H1 (cell line): ENCODE results near the gene IRF3. TPM values are rescaled to one million over a fixed set of nuclear protein-coding genes. Genes with fewer than 3 reads are reported as not detected.

Experiments
- CTCF ChIA-PET: fragments of 300-600 bp; sonication (Branson Sonifier 250); formaldehyde crosslinking; loops from one replicate; lab custom pipeline; 2021; ENCODE audit not compliant: partially characterized antibody; lab: Charles Lee
- POLR2A ChIA-PET: fragments of 300-600 bp; sonication (Branson Sonifier 250); formaldehyde crosslinking; loops from one replicate; lab custom pipeline; 2021; ENCODE audit warnings: inconsistent platforms; ENCODE audit not compliant: partially characterized antibody; lab: Charles Lee
- DNase-seq, 2 experiments: peaks; one replicate each; pipeline versions ENCODE4 v3.0.0 to v3.0.0-alpha.2; 2010 to 2022; ENCODE audit warnings: low spot score in 2 of 2, low read depth in 1 of 2, mixed read lengths in 1 of 2
- FAIRE-seq: peaks from 2 replicates; lab custom pipeline; 2011; peaks lifted over from hg19 to GRCh38; lab: Jason Lieb, UNC
- H2AFZ ChIP-seq: 2 replicates; pipeline ENCODE4 v1.8.1; 2012; ENCODE audit warnings: low read length, inconsistent platforms
- H2AK5ac ChIP-seq: 2 replicates; pipeline ENCODE4 v1.6.1; 2013; ENCODE audit warnings: low read depth, low read length
- H2BK120ac ChIP-seq: replicated peaks from 2 replicates; pipeline ENCODE3; 2013; ENCODE audit warnings: low read depth, low read length, inconsistent platforms
- H2BK12ac ChIP-seq: 2 replicates; pipeline ENCODE4 v1.6.1; 2013; ENCODE audit warnings: low read depth, low read length
- H2BK15ac ChIP-seq: 2 replicates; pipeline ENCODE4 v1.6.1; 2013; ENCODE audit warnings: low read length
- H2BK20ac ChIP-seq: 2 replicates; pipeline ENCODE4 v1.6.1; 2013; ENCODE audit warnings: low read length
- H2BK5ac ChIP-seq: 2 replicates; pipeline ENCODE4 v1.6.1; 2013; ENCODE audit warnings: low read depth, low read length
- H3K14ac ChIP-seq: 2 replicates; pipeline ENCODE4 v1.6.1; 2013; ENCODE audit warnings: inconsistent platforms; ENCODE audit not compliant: insufficient read length
- H3K18ac ChIP-seq: 2 replicates; pipeline ENCODE4 v1.6.1; 2013; ENCODE audit warnings: low read length; ENCODE audit errors: extremely low read depth
- H3K23ac ChIP-seq: 2 replicates; pipeline ENCODE4 v1.6.1; 2013; ENCODE audit warnings: inconsistent platforms; ENCODE audit not compliant: insufficient read length
- H3K23me2 ChIP-seq: 2 replicates; pipeline ENCODE4 v1.6.1; 2013; ENCODE audit warnings: low read depth, low read length
- H3K27ac ChIP-seq: 2 replicates; pipeline ENCODE4 v1.6.1; 2011; ENCODE audit warnings: low read depth, low read length, inconsistent platforms
- H3K27me3 ChIP-seq, 4 experiments: replicated peaks in 1 of 4; 1 replicate in 1 of 4; 2 replicates in 3 of 4; pipeline versions ENCODE4 v1.6.1 to v1.8.1; 2011 to 2013; ENCODE audit warnings: low read length in 3 of 4, mild to moderate bottlenecking in 3 of 4, inconsistent platforms in 2 of 4, mixed read lengths in 2 of 4, moderate library complexity in 1 of 4; ENCODE audit not compliant: control insufficient read depth in 3 of 4, insufficient read depth in 3 of 4; ENCODE audit errors: extremely low read depth in 1 of 4
- H3K36me3 ChIP-seq, 4 experiments: 2 replicates each; pipeline versions ENCODE4 v1.6.1 to v1.8.1; 2011 to 2013; ENCODE audit warnings: mild to moderate bottlenecking in 4 of 4, low read length in 3 of 4, moderate library complexity in 2 of 4, control low read depth in 1 of 4, inconsistent platforms in 1 of 4; ENCODE audit not compliant: insufficient read depth in 4 of 4, control insufficient read depth in 2 of 4
- H3K4ac ChIP-seq: replicated peaks from 2 replicates; pipeline ENCODE3; 2013; ENCODE audit warnings: low read length, low read depth, mixed read lengths, inconsistent platforms; ENCODE audit not compliant: insufficient read length
- H3K4me1 ChIP-seq, 4 experiments: replicated peaks in 1 of 4; 1 replicate in 1 of 4; 2 replicates in 3 of 4; pipeline versions ENCODE4 v1.6.1 to v1.8.1; 2011 to 2013; ENCODE audit warnings: low read length in 3 of 4, inconsistent platforms in 2 of 4, mixed read lengths in 1 of 4; ENCODE audit not compliant: insufficient read depth in 4 of 4, control insufficient read depth in 3 of 4
- H3K4me2 ChIP-seq, 2 experiments: 2 replicates each; pipeline versions ENCODE4 v1.6.1 to v1.8.1; 2011 to 2013; ENCODE audit warnings: low read depth in 2 of 2, low read length in 2 of 2, control low read depth in 1 of 2, inconsistent platforms in 1 of 2, mild to moderate bottlenecking in 1 of 2; ENCODE audit not compliant: insufficient read depth in 1 of 2
- H3K4me3 ChIP-seq, 4 experiments: fragments of 200-600, 300-600 bp in 1 of 4; sonication (generic), shearing (Covaris generic), sonication (Bioruptor Twin) in 1 of 4; 2 replicates each; pipeline versions ENCODE4 v1.5.1 to v1.8.1; 2011 to 2016; ENCODE audit warnings: low read length in 4 of 4, low read depth in 3 of 4, control low read depth in 2 of 4, inconsistent platforms in 2 of 4, mild to moderate bottlenecking in 2 of 4, mixed read lengths in 1 of 4, moderate library complexity in 1 of 4; ENCODE audit not compliant: insufficient read depth in 2 of 4; ENCODE audit errors: extremely low read depth in 1 of 4
- H3K56ac ChIP-seq: replicated peaks from 2 replicates; pipeline ENCODE3; 2013; ENCODE audit warnings: low read depth, mild to moderate bottlenecking, mixed read lengths, low read length, inconsistent platforms; ENCODE audit not compliant: insufficient read length
- H3K79me1 ChIP-seq: 2 replicates; pipeline ENCODE4 v1.6.1; 2013; ENCODE audit warnings: low read depth, low read length, control low read depth
- H3K79me2 ChIP-seq, 2 experiments: 2 replicates each; pipeline versions ENCODE4 v1.6.1 to v1.8.1; 2012 to 2013; ENCODE audit warnings: low read length in 2 of 2, mild to moderate bottlenecking in 2 of 2, inconsistent platforms in 1 of 2; ENCODE audit not compliant: insufficient read depth in 2 of 2, control insufficient read depth in 1 of 2
- H3K9ac ChIP-seq, 4 experiments: replicated peaks in 1 of 4; 1 replicate in 1 of 4; 2 replicates in 3 of 4; pipeline versions ENCODE4 v1.6.1 to v1.8.1; 2011 to 2013; ENCODE audit warnings: low read depth in 3 of 4, low read length in 3 of 4, control low read depth in 2 of 4, mild to moderate bottlenecking in 2 of 4, moderate library complexity in 2 of 4, inconsistent platforms in 1 of 4; ENCODE audit errors: extremely low read depth in 1 of 4
- H3K9me3 ChIP-seq, 2 experiments: 2 replicates each; pipeline versions ENCODE4 v1.6.1 to v1.8.1; 2012 to 2013; ENCODE audit warnings: mild to moderate bottlenecking in 2 of 2, moderate library complexity in 2 of 2, control low read depth in 1 of 2, inconsistent platforms in 1 of 2, low read depth in 1 of 2, low read length in 1 of 2, mixed read lengths in 1 of 2; ENCODE audit not compliant: insufficient read depth in 2 of 2
- H4K20me1 ChIP-seq, 2 experiments: replicated peaks in 1 of 2; 2 replicates each; pipeline versions ENCODE3 to v1.8.1; 2011 to 2013; ENCODE audit warnings: inconsistent platforms in 2 of 2, low read length in 2 of 2, mild to moderate bottlenecking in 1 of 2; ENCODE audit not compliant: insufficient read depth in 2 of 2, control insufficient read depth in 1 of 2
- H4K5ac ChIP-seq: 2 replicates; pipeline ENCODE4 v1.6.1; 2013; ENCODE audit warnings: low read length, low read depth, mixed read lengths, inconsistent platforms; ENCODE audit not compliant: insufficient read length
- H4K8ac ChIP-seq: 2 replicates; pipeline ENCODE4 v1.8.0; 2013; ENCODE audit warnings: mild to moderate bottlenecking, moderate library complexity, low read length, inconsistent platforms; ENCODE audit not compliant: insufficient read depth; ENCODE audit errors: extremely low read depth
- H4K91ac ChIP-seq: replicated peaks from 2 replicates; pipeline ENCODE3; 2013; ENCODE audit warnings: low read length, mixed read lengths, inconsistent platforms; ENCODE audit not compliant: insufficient read length
- BCL11A ChIP-seq, 2 experiments: IDR thresholded peaks; one replicate each; pipeline ENCODE4 v1.6.1; 2011; ENCODE audit warnings: low read depth in 2 of 2, low read length in 2 of 2, mild to moderate bottlenecking in 2 of 2
- CBX8 ChIP-seq: fragments of 300-800, 300-1000 bp; sonication (generic); IDR thresholded peaks from 2 replicates; pipeline ENCODE4 v1.7.1; 2016; ENCODE audit warnings: low read depth, low read length, borderline replicate concordance
- CEBPB ChIP-seq: IDR thresholded peaks from 2 replicates; pipeline ENCODE4 v1.6.1; 2012; ENCODE audit warnings: low read depth, low read length
- CTBP2 ChIP-seq: IDR thresholded peaks from 2 replicates; pipeline ENCODE4 v1.7.0; 2011; ENCODE audit warnings: borderline replicate concordance, mild to moderate bottlenecking, moderate library complexity, mixed read lengths, low read length; ENCODE audit not compliant: insufficient read depth, insufficient read length
- EP300 ChIP-seq, 2 experiments: IDR thresholded peaks; 1 replicate in 1 of 2; 2 replicates in 1 of 2; pipeline ENCODE4 v1.6.1; 2011 to 2012; ENCODE audit warnings: low read depth in 2 of 2, low read length in 2 of 2, mild to moderate bottlenecking in 2 of 2, borderline replicate concordance in 1 of 2, inconsistent platforms in 1 of 2, moderate library complexity in 1 of 2
- GTF2F1 ChIP-seq: IDR thresholded peaks from 2 replicates; pipeline ENCODE4 v1.6.1; 2012; ENCODE audit warnings: low read depth, low read length, improper control_type of control experiment, borderline replicate concordance
- POU5F1 ChIP-seq: IDR thresholded peaks from 2 replicates; pipeline ENCODE4 v1.6.1; 2011; ENCODE audit warnings: low read depth, mild to moderate bottlenecking, low read length, moderate library complexity
- RFX5 ChIP-seq: IDR thresholded peaks from 2 replicates; pipeline ENCODE4 v1.6.1; 2011; ENCODE audit warnings: low read depth, low read length, improper control_type of control experiment, borderline replicate concordance
- RNF2 ChIP-seq: fragments of 200-900, 300-1000 bp; sonication (generic); IDR thresholded peaks from 2 replicates; pipeline ENCODE4 v1.7.1; 2016; ENCODE audit warnings: borderline replicate concordance, low read depth, mild to moderate bottlenecking, antibody characterized with exemption, low read length; ENCODE audit not compliant: poor library complexity, severe bottlenecking; ENCODE audit errors: missing control alignments
- SRF ChIP-seq: IDR thresholded peaks from 2 replicates; pipeline ENCODE4 v1.6.1; 2011; ENCODE audit warnings: mild to moderate bottlenecking, low read depth, low read length, moderate library complexity
- WGBS, 2 experiments: shearing (Covaris generic) in 1 of 2; methylation state at CpG; one replicate each; pipeline versions ENCODE4 v1.1.6 to v1.1.7; 2013 to 2015; ENCODE audit warnings: low lambda C conversion rate in 2 of 2, mixed read lengths in 2 of 2, inconsistent platforms in 1 of 2, low coverage in 1 of 2, missing lambda C conversion rate in 1 of 2; ENCODE audit not compliant: insufficient replicate concordance in 2 of 2, insufficient coverage in 1 of 2, insufficient read length in 1 of 2; ENCODE audit errors: extremely low coverage in 1 of 2, missing lambda C conversion rate in 1 of 2; 5-methylcytosine and 5-hydroxymethylcytosine counted together
- polyA plus RNA-seq, 7 experiments: library from polyadenylated mRNA; depleted of rRNA in 3 of 7; stranded (reverse) in 5 of 7; unstranded in 2 of 7; fragments of >200 nt in 5 of 7; fragments of 200-250 nt in 2 of 7; gene quantifications; 1 replicate in 5 of 7; 2 replicates in 1 of 7; 4 replicates in 1 of 7; pipeline versions ENCODE4 v1.2.1 to v1.2.3, GENCODE V29; 2011 to 2013; ENCODE audit warnings: missing spikeins in 2 of 7, mixed read lengths in 2 of 7
- total RNA-seq: library from RNA; stranded (reverse); fragmentation: NEBNext Ultra II Directional; extraction: Animal tissue kit (Norgen Biotek cat#: 25700); gene quantifications from 2 replicates; pipeline ENCODE4 v1.2.1, GENCODE V29; 2021
- TF ChIP-seq, protein P1 (sequence below): IDR thresholded peaks from 2 replicates; pipeline ENCODE4 v1.6.1; 2012; ENCODE audit warnings: inconsistent platforms

IRF3 gene
- total and polyA plus RNA-seq, 2 of the 8 experiments (the other 6 are each of a cell fraction or from before 2014, with no cell fraction given) = 103 to 114 TPM

DNA sequence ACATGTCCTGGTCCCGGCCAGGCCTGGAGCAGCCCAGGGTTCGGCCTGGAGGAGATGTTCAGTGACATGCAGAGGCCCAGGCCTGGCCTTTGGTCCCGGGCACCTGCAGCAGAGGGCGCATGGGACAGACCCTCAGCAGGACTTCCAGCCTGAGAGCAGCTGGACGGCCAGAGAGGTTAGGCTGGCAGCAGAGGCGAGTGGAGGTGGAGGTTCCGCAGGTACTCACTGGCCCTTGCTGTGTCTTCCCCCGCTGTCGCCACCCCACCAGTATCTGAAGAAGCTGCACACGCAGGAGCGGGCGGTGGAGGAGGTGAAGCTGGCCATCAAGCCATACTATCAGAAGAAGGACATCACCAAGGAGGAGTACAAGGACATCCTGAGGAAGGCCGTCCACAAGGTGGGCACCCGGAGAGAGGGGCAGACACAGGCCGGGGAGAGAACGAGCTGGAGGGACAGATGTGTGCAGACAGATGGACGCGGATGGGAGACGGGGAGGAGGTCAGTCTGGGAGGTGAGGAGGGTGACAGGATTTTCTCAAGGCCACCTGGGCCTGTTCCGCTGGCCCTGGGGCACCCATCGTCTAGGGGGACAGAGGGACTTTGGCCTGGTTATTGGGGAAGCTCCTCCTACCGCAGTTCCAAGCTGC, 8.0 kb downstream of the IRF3 start:
- H4K20me1 ChIP-seq = peaks cover 6 to 23% of the 10 kb centered on the region in 2 experiments
- CTCF ChIA-PET = interaction anchor here (0.9 to 3.8 kb wide), 5 partner anchors 9 to 27 kb away, joined by 3 to 39 read pairs (median 6); no protein-coding TSS in a partner anchor
- TF ChIP-seq CEBPB = no peak
- TF ChIP-seq, protein P1, sequence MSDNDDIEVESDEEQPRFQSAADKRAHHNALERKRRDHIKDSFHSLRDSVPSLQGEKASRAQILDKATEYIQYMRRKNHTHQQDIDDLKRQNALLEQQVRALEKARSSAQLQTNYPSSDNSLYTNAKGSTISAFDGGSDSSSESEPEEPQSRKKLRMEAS = no peak
- no peak for TF ChIP-seq CBX8
- no peak for TF ChIP-seq GTF2F1
- TF ChIP-seq CTBP2 = no peak
- TF ChIP-seq RNF2 = no peak
- TF ChIP-seq RFX5 = no peak
- TF ChIP-seq SRF = no peak
- TF ChIP-seq BCL11A (IDR thresholded peaks at IDR 0.05; ENCODE audit: low read depth in 2 of 2, low read length in 2 of 2) = no peak
- TF ChIP-seq POU5F1 = no peak
- no peak for TF ChIP-seq EP300 (IDR thresholded peaks at IDR 0.05; ENCODE audit: borderline replicate concordance in 1 of 2, low read depth in 2 of 2, low read length in 2 of 2)

More for the DNA sequence above, 8.0 kb downstream of the IRF3 start:
- H3K27ac ChIP-seq = no peak overlapping the region
- H4K5ac ChIP-seq = no peak overlapping the region
- no peaks in the 10 kb centered on the region for H3K79me2 ChIP-seq
- no peak overlapping the region for H3K14ac ChIP-seq
- no peak overlapping the region for H2AK5ac ChIP-seq
- H2BK12ac ChIP-seq = no peak overlapping the region
- peak overlapping the region; percentile 62; the same call in 1 of the 2 replicates for H4K8ac ChIP-seq
- no peak overlapping the region for H2BK20ac ChIP-seq
- H3K9me3 ChIP-seq = peaks cover 9 to 11% of the 10 kb centered on the region in 2 experiments
- FAIRE-seq = no peak
- H2BK120ac ChIP-seq = no peak overlapping the region
- no peak overlapping the region for H3K4me3 ChIP-seq
- H2AFZ ChIP-seq = no peak overlapping the region
- H3K4me2 ChIP-seq = no peak overlapping the region; a peak in 1 of 4 replicates
- no peak overlapping the region for H3K18ac ChIP-seq
- no peak overlapping the region for H2BK5ac ChIP-seq
- WGBS, 2 experiments = 87% methylated on average over 19 of the region's 22 CpGs; no CpG with 5 or more reads in 1 of the 2 experiments
- H3K4me1 ChIP-seq = peaks cover 0 to 14% (median 5%) of the 10 kb centered on the region in 4 experiments; a peak in 4 of 7 replicates
- POLR2A ChIA-PET = interaction anchor here (0.7 to 18.0 kb wide), 7 partner anchors 7 to 65 kb away, joined by 3 to 275 read pairs (median 6); partner anchors contain the start of genes BCL2L12, IRF3, PRMT1 and RRAS
- H3K9ac ChIP-seq = no peak overlapping the region; a peak in 1 of 7 replicates
- no peak overlapping the region for H3K23ac ChIP-seq
- H3K4ac ChIP-seq = no peak overlapping the region
- H4K91ac ChIP-seq = no peak overlapping the region
- DNase-seq = no peak
- H3K23me2 ChIP-seq = no peaks in the 10 kb centered on the region; the same call in 1 of the 2 replicates
- no peak overlapping the region for H3K56ac ChIP-seq
- H3K27me3 ChIP-seq = no peaks in the 10 kb centered on the region
- H2BK15ac ChIP-seq = no peak overlapping the region; the same call in 1 of the 2 replicates
- H3K36me3 ChIP-seq = peaks cover 23 to 83% (median 60%) of the 10 kb centered on the region in 4 experiments; a peak in 7 of 8 replicates
- H3K79me1 ChIP-seq = 0 out of 2 replicates have a peak, but pooled peaks cover 5% of the 10 kb centered on the region
